ENCODE measurements around the gene FTL. TPM values are rescaled to one million over a fixed set of nuclear protein-coding genes. Genes with fewer than 3 reads are reported as not detected.

The FTL gene
- total and polyA plus RNA-seq, 2 donors (not counting 3 experiments of a cell fraction or from before 2014, with no cell fraction given) = 1,937 to 2,748 TPM

GRCh38 chr19:49004964-49005614 is 40.0 kb downstream of the FTL start:
- no peak overlapping the region for H3K27ac ChIP-seq (ENCODE audit: insufficient read depth, low read depth, low read length)
- H3K9me3 ChIP-seq (replicated peaks; ENCODE audit: control insufficient read depth, insufficient read depth, low read length) = no peaks in the 10 kb centered on the region
- intact Hi-C loops (cut with micrococcal nuclease) = no loop called here
- no peak overlapping the region for H3K9ac ChIP-seq (replicated peaks; ENCODE audit: extremely low read depth, insufficient read depth, low read length)
- H3K4me3 ChIP-seq (replicated peaks in 1 of 3; ENCODE audit: insufficient read depth in 1 of 3, low read depth in 1 of 3, low read length in 3 of 3) = no peak overlapping the region
- peaks cover 1% of the 10 kb centered on the region for H3K79me2 ChIP-seq (ENCODE audit: control insufficient read depth, insufficient read depth, low read length)
- no peak for DNase-seq (ENCODE audit: low read depth, low spot score)
- H3K27me3 ChIP-seq (ENCODE audit: control insufficient read depth in 2 of 2, insufficient read depth in 2 of 2, low read length in 2 of 2) = no peaks in the 10 kb centered on the region
- dilution Hi-C loops (cut with MboI; ENCODE audit: extremely low pct_ligation_motif_present, low sequenced_read_pairs) = no loop called here
- H3K36me3 ChIP-seq (ENCODE audit: control insufficient read depth in 2 of 2, extremely low read depth in 1 of 2, insufficient read depth in 2 of 2, low read length in 2 of 2) = peaks cover 8 to 28% of the 10 kb centered on the region in 2 experiments
- no peak for FAIRE-seq
- CTCF ChIA-PET = interaction anchor here (1.8 kb wide), 1 partner anchor 13 kb away, joined by 4 read pairs; no protein-coding TSS in a partner anchor
- H3K4me2 ChIP-seq (ENCODE audit: insufficient read depth, low read length) = no peak overlapping the region
- no peaks in the 10 kb centered on the region for H3K4me1 ChIP-seq (ENCODE audit: control insufficient read depth, extremely low read depth, insufficient read depth, low read length)
- TF ChIP-seq GATA2 (IDR thresholded peaks at IDR 0.05; ENCODE audit: insufficient read depth, insufficient read length, low read depth, low read length) (no peak), POLR2AphosphoS5 (IDR thresholded peaks at IDR 0.05; ENCODE audit: insufficient read depth, low read depth, low read length) (no peak), FOS (IDR thresholded peaks at IDR 0.05; ENCODE audit: borderline replicate concordance, insufficient read depth, low read length) (no peak), JUN (IDR thresholded peaks at IDR 0.05; ENCODE audit: borderline replicate concordance, insufficient read depth, insufficient read length, low read depth) (no peak), POLR2A (IDR thresholded peaks at IDR 0.05; ENCODE audit: low read depth, low read length) (no peak), MYC (IDR thresholded peaks at IDR 0.05; ENCODE audit: low read depth, low read length) (no peak), EZH2 (IDR thresholded peaks at IDR 0.05; ENCODE audit: borderline replicate concordance, low read depth, low read length, severe bottlenecking) (no peak)
- BruUV-seq (replicated peaks) = no TSS peak
- no peak overlapping the region for H2AFZ ChIP-seq (ENCODE audit: low read depth, low read length)
- H4K20me1 ChIP-seq (replicated peaks; ENCODE audit: control insufficient read depth, extremely low read depth, insufficient read depth, low read length) = no peaks in the 10 kb centered on the region
- POLR2A ChIA-PET = no interaction called here
- H3K9me1 ChIP-seq (replicated peaks; ENCODE audit: control insufficient read depth, extremely low read depth, insufficient read depth, low read length) = no peaks in the 10 kb centered on the region

- no peak for FAIRE-seq
- BruUV-seq (replicated peaks) = no TSS peak
- no peak overlapping the region for H3K27ac ChIP-seq (ENCODE audit: insufficient read depth, low read depth, low read length)
- no peak overlapping the region for H3K9ac ChIP-seq (replicated peaks; ENCODE audit: extremely low read depth, insufficient read depth, low read length)
- DNase-seq (ENCODE audit: low read depth, low spot score) = no peak
- H2AFZ ChIP-seq (ENCODE audit: low read depth, low read length) = no peak overlapping the region
- dilution Hi-C loops (cut with MboI; ENCODE audit: extremely low pct_ligation_motif_present, low sequenced_read_pairs) = no loop called here
- no peaks in the 10 kb centered on the region for H3K4me1 ChIP-seq (ENCODE audit: control insufficient read depth, extremely low read depth, insufficient read depth, low read length)
- H3K4me3 ChIP-seq (replicated peaks in 1 of 3; ENCODE audit: insufficient read depth in 1 of 3, low read depth in 1 of 3, low read length in 3 of 3) = no peak overlapping the region
- H3K79me2 ChIP-seq (ENCODE audit: control insufficient read depth, insufficient read depth, low read length) = no peaks in the 10 kb centered on the region
- no peak overlapping the region for H3K4me2 ChIP-seq (ENCODE audit: insufficient read depth, low read length)
- ChIA-PET POLR2A (no interaction called here), CTCF (no interaction called here)
- H3K36me3 ChIP-seq (ENCODE audit: control insufficient read depth in 2 of 2, extremely low read depth in 1 of 2, insufficient read depth in 2 of 2, low read length in 2 of 2) = peaks cover 8 to 37% of the 10 kb centered on the region in 2 experiments
- intact Hi-C loops (cut with micrococcal nuclease) = no loop called here
- H3K27me3 ChIP-seq (ENCODE audit: control insufficient read depth in 2 of 2, insufficient read depth in 2 of 2, low read length in 2 of 2) = no peaks in the 10 kb centered on the region
- H3K9me3 ChIP-seq (replicated peaks; ENCODE audit: control insufficient read depth, insufficient read depth, low read length) = no peaks in the 10 kb centered on the region
- TF ChIP-seq JUN (IDR thresholded peaks at IDR 0.05; ENCODE audit: borderline replicate concordance, insufficient read depth, insufficient read length, low read depth) = no peak
- TF ChIP-seq, protein P1, sequence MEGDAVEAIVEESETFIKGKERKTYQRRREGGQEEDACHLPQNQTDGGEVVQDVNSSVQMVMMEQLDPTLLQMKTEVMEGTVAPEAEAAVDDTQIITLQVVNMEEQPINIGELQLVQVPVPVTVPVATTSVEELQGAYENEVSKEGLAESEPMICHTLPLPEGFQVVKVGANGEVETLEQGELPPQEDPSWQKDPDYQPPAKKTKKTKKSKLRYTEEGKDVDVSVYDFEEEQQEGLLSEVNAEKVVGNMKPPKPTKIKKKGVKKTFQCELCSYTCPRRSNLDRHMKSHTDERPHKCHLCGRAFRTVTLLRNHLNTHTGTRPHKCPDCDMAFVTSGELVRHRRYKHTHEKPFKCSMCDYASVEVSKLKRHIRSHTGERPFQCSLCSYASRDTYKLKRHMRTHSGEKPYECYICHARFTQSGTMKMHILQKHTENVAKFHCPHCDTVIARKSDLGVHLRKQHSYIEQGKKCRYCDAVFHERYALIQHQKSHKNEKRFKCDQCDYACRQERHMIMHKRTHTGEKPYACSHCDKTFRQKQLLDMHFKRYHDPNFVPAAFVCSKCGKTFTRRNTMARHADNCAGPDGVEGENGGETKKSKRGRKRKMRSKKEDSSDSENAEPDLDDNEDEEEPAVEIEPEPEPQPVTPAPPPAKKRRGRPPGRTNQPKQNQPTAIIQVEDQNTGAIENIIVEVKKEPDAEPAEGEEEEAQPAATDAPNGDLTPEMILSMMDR (IDR thresholded peaks at IDR 0.05; ENCODE audit: extremely low read depth in 1 of 2, insufficient read depth in 1 of 2, low read depth in 1 of 2, low read length in 2 of 2) = no peak
- no peak for TF ChIP-seq MYC (IDR thresholded peaks at IDR 0.05; ENCODE audit: low read depth, low read length)
- no peak for TF ChIP-seq POLR2A (IDR thresholded peaks at IDR 0.05; ENCODE audit: low read depth, low read length)
- TF ChIP-seq GATA2 (IDR thresholded peaks at IDR 0.05; ENCODE audit: insufficient read depth, insufficient read length, low read depth, low read length) = no peak
- no peak for TF ChIP-seq POLR2AphosphoS5 (IDR thresholded peaks at IDR 0.05; ENCODE audit: insufficient read depth, low read depth, low read length)
- no peak for TF ChIP-seq EZH2 (IDR thresholded peaks at IDR 0.05; ENCODE audit: borderline replicate concordance, low read depth, low read length, severe bottlenecking)
- TF ChIP-seq, protein P2, sequence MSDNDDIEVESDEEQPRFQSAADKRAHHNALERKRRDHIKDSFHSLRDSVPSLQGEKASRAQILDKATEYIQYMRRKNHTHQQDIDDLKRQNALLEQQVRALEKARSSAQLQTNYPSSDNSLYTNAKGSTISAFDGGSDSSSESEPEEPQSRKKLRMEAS (IDR thresholded peaks at IDR 0.05; ENCODE audit: insufficient read depth, insufficient read length) = no peak
- no peak for TF ChIP-seq FOS (IDR thresholded peaks at IDR 0.05; ENCODE audit: borderline replicate concordance, insufficient read depth, low read length)
- H3K9me1 ChIP-seq (replicated peaks; ENCODE audit: control insufficient read depth, extremely low read depth, insufficient read depth, low read length) = no peaks in the 10 kb centered on the region
- H4K20me1 ChIP-seq (replicated peaks; ENCODE audit: control insufficient read depth, extremely low read depth, insufficient read depth, low read length) = no peaks in the 10 kb centered on the region
Measured at GRCh38 chr19:49006905-49007304, 41.8 kb downstream of the FTL start.
